GM11168 (cell line): Measurements from ENCODE around the gene RPS6KC1.
"Not testable (repeated sequence)": the region's sequence is repeated elsewhere in the genome, so short reads cannot be mapped to it uniquely, and the experiment has no call there.

Source experiments
- in situ Hi-C: fragments of 300-500 bp; cut with MboI; formaldehyde crosslinking; loops from one replicate; pipeline ENCODE4 v1.12.0; 2022; ENCODE audit warnings: low sequenced_read_pairs; ENCODE audit not compliant: unreplicated experiment

Gene RPS6KC1

GRCh38 chr1:213136190-213136917 is 85.3 kb downstream of the RPS6KC1 start:
- in situ Hi-C loops: no loop called here

GRCh38 chr1:213138391-213138790 is 87.3 kb downstream of the RPS6KC1 start:
- in situ Hi-C loops: no loop called here

GRCh38 chr1:213138892-213139291 is 87.9 kb downstream of the RPS6KC1 start:
- in situ Hi-C loops: no loop called here

GRCh38 chr1:213148905-213149304 is 97.9 kb downstream of the RPS6KC1 start:
- in situ Hi-C loops: no loop called here

- in situ Hi-C loops: not testable (repeated sequence)
Observed at GRCh38 chr1:213150090-213150489, 99.0 kb downstream of the RPS6KC1 start.

- in situ Hi-C loops: no loop called here
Observed at GRCh38 chr1:213154056-213154685, 103.1 kb downstream of the RPS6KC1 start.

- in situ Hi-C loops: no loop called here
Observed at GRCh38 chr1:213159376-213159775, 108.3 kb downstream of the RPS6KC1 start.

GRCh38 chr1:213160442-213160841 is 109.4 kb downstream of the RPS6KC1 start:
- in situ Hi-C loops: not testable (repeated sequence)

- in situ Hi-C loops: no loop called here
Observed at GRCh38 chr1:213162338-213162737, 111.3 kb downstream of the RPS6KC1 start.

GRCh38 chr1:213162862-213163261 is 111.8 kb downstream of the RPS6KC1 start:
- in situ Hi-C loops: no loop called here

GRCh38 chr1:213163278-213163711 is 112.3 kb downstream of the RPS6KC1 start:
- in situ Hi-C loops: no loop called here

- in situ Hi-C loops: no loop called here
Observed at GRCh38 chr1:213164561-213164960, 113.5 kb downstream of the RPS6KC1 start.

GRCh38 chr1:213166852-213167251 is 115.8 kb downstream of the RPS6KC1 start:
- in situ Hi-C loops: no loop called here

GRCh38 chr1:213171711-213172110 is 120.7 kb downstream of the RPS6KC1 start:
- in situ Hi-C loops: no loop called here

GRCh38 chr1:213176341-213176740 is 125.3 kb downstream of the RPS6KC1 start:
- in situ Hi-C loops: no loop called here

GRCh38 chr1:213179784-213180183 is 128.7 kb downstream of the RPS6KC1 start:
- in situ Hi-C loops: no loop called here

GRCh38 chr1:213180833-213181232 is 129.8 kb downstream of the RPS6KC1 start:
- in situ Hi-C loops: no loop called here

GRCh38 chr1:213183036-213183672 is 132.1 kb downstream of the RPS6KC1 start:
- in situ Hi-C loops: no loop called here

- in situ Hi-C loops: no loop called here
Observed at GRCh38 chr1:213186168-213186567, 135.1 kb downstream of the RPS6KC1 start.

GRCh38 chr1:213192026-213192425 is 141.0 kb downstream of the RPS6KC1 start:
- in situ Hi-C loops: no loop called here

- in situ Hi-C loops: no loop called here
Observed at GRCh38 chr1:213194383-213194782, 143.3 kb downstream of the RPS6KC1 start.
